B cell (primary cell): ENCODE measurements around the gene COL19A1. TPM values are rescaled to one million over a fixed set of nuclear protein-coding genes. Genes with fewer than 3 reads are reported as not detected.

Experiments used
- ATAC-seq: fragments of 200-7000 bp; cut with Tn5 transposase; one replicate; pipeline ENCODE4 v1.10.0; 2021; ENCODE audit warnings: low read depth, mild to moderate bottlenecking, moderate number of reproducible peaks, moderate library complexity
- CTCF ChIA-PET: fragments of 350-600 bp; sonication (Branson Sonifier 250); formaldehyde crosslinking; loops from one replicate; lab custom pipeline; 2021; ENCODE audit warnings: antibody characterized with exemption, inconsistent platforms; lab: Charles Lee
- POLR2A ChIA-PET: fragments of 350-600 bp; sonication (Branson Sonifier 250); formaldehyde crosslinking; loops from one replicate; lab custom pipeline; 2021; ENCODE audit warnings: antibody characterized with exemption; lab: Charles Lee
- DNase-seq: peaks from one replicate; pipeline ENCODE4 v3.0.0; 2013
- H2AFZ ChIP-seq: 2 replicates; pipeline ENCODE4 v1.6.1; 2012; ENCODE audit warnings: mild to moderate bottlenecking, low read depth, low read length; ENCODE audit not compliant: insufficient read depth, poor library complexity, severe bottlenecking
- H3K27ac ChIP-seq, 2 donors: 1 replicate in 1 of 2; 2 replicates in 1 of 2; pipeline ENCODE4 v1.5.1; 2012 to 2013; ENCODE audit warnings: low read length in 2 of 2, mild to moderate bottlenecking in 2 of 2, moderate library complexity in 1 of 2
- H3K27me3 ChIP-seq, 4 experiments: fragments of 200-600 bp in 1 of 4; sonication (generic) in 1 of 4; replicated peaks in 1 of 4; 1 replicate in 2 of 4; 2 replicates in 2 of 4; pipeline versions ENCODE4 v1.6.1 to v1.7.0; 2013 to 2016; ENCODE audit warnings: low read length in 3 of 4, mild to moderate bottlenecking in 2 of 4, mixed read lengths in 1 of 4, moderate library complexity in 1 of 4; ENCODE audit not compliant: insufficient read depth in 4 of 4, control insufficient read depth in 3 of 4; ENCODE audit errors: control extremely low read depth in 1 of 4
- H3K36me3 ChIP-seq, 2 experiments: replicated peaks in 1 of 2; 1 replicate in 1 of 2; 2 replicates in 1 of 2; pipeline versions ENCODE4 v1.6.1 to v1.7.1; 2013; ENCODE audit warnings: low read length in 1 of 2; ENCODE audit not compliant: insufficient read depth in 2 of 2, control insufficient read depth in 1 of 2; ENCODE audit errors: control extremely low read depth in 1 of 2, extremely low read depth in 1 of 2
- H3K4me1 ChIP-seq, 2 donors: fragments of 200-600 bp in 1 of 2; sonication (generic) in 1 of 2; 1 replicate in 1 of 2; 2 replicates in 1 of 2; pipeline versions ENCODE4 v1.5.1 to v1.6.1; 2013 to 2017; ENCODE audit warnings: low read length in 2 of 2; ENCODE audit not compliant: control insufficient read depth in 2 of 2, insufficient read depth in 2 of 2
- H3K4me2 ChIP-seq: replicated peaks from 2 replicates; pipeline ENCODE3; 2012; ENCODE audit warnings: mild to moderate bottlenecking, low read depth, low read length; ENCODE audit not compliant: poor library complexity, severe bottlenecking
- H3K4me3 ChIP-seq, 5 experiments: fragments of 200-600 bp in 1 of 5; sonication (generic) in 1 of 5; 1 replicate in 3 of 5; 2 replicates in 2 of 5; pipeline versions ENCODE4 v1.5.1 to v1.7.0; 2011 to 2016; ENCODE audit warnings: low read length in 4 of 5, mild to moderate bottlenecking in 4 of 5, low read depth in 2 of 5, control low read depth in 1 of 5, moderate library complexity in 1 of 5; ENCODE audit not compliant: insufficient read depth in 1 of 5; ENCODE audit errors: control extremely low read depth in 1 of 5, extremely low read depth in 1 of 5
- H3K79me2 ChIP-seq: fragments of 200-600 bp; sonication (generic); one replicate; pipeline ENCODE4 v1.6.0; 2016; ENCODE audit warnings: low read length; ENCODE audit not compliant: control insufficient read depth, insufficient read depth
- H3K9ac ChIP-seq: fragments of 200-600 bp; sonication (generic); 2 replicates; pipeline ENCODE4 v1.6.1; 2017; ENCODE audit warnings: mild to moderate bottlenecking, low read length, moderate library complexity
- H3K9me3 ChIP-seq, 3 donors: one replicate each; pipeline versions ENCODE4 v1.6.1 to v1.7.1; 2013; ENCODE audit warnings: low read length in 2 of 3; ENCODE audit not compliant: control insufficient read depth in 2 of 3, insufficient read depth in 1 of 3; ENCODE audit errors: control extremely low read depth in 1 of 3
- H4K20me1 ChIP-seq: 2 replicates; pipeline ENCODE4 v1.6.0; 2012; ENCODE audit warnings: mild to moderate bottlenecking, low read length; ENCODE audit not compliant: insufficient read depth, control insufficient read depth, poor library complexity, severe bottlenecking
- H3K27ac Mint-ChIP-seq: one replicate; pipeline ENCODE4 v1.8.0; 2021; ENCODE audit warnings: mixed read lengths
- H3K27me3 Mint-ChIP-seq: one replicate; pipeline ENCODE4 v1.8.0; 2021; ENCODE audit warnings: mixed read lengths
- H3K4me1 Mint-ChIP-seq: one replicate; pipeline ENCODE4 v1.8.0; 2021; ENCODE audit warnings: mixed read lengths
- H3K4me3 Mint-ChIP-seq: one replicate; pipeline ENCODE4 v1.8.0; 2021; ENCODE audit warnings: mixed read lengths
- H3K9me3 Mint-ChIP-seq: one replicate; pipeline ENCODE4 v1.8.0; 2022; ENCODE audit warnings: mixed read lengths; ENCODE audit not compliant: insufficient read depth
- EZH2 ChIP-seq: IDR thresholded peaks from 2 replicates; pipeline ENCODE4 v1.6.1; 2012; ENCODE audit warnings: borderline replicate concordance, low read depth, mild to moderate bottlenecking, moderate library complexity, low read length; ENCODE audit not compliant: insufficient read depth, poor library complexity, severe bottlenecking
- WGBS: methylation state at CpG from one replicate; pipeline ENCODE4 v1.1.5; 2013; ENCODE audit warnings: missing lambda C conversion rate; ENCODE audit not compliant: insufficient coverage; 5-methylcytosine and 5-hydroxymethylcytosine counted together
- intact Hi-C: fragments of 100-400 bp; cut with micrococcal nuclease; formaldehyde crosslinking; loops from one replicate; pipeline ENCODE4 v1.10.0; 2022
- polyA plus RNA-seq: library from polyadenylated mRNA; depleted of rRNA; stranded (reverse); fragments of >200 nt; gene quantifications from 2 replicates; pipeline ENCODE4 v1.2.3, GENCODE V29; 2012
- total RNA-seq, 2 donors: library from RNA; stranded (reverse); fragments of 120-200 nt in 1 of 2; gene quantifications; 1 replicate in 1 of 2; 2 replicates in 1 of 2; pipeline versions ENCODE4 v1.2.3 to v1.2.4, GENCODE V29; 2013 to 2022
- TF ChIP-seq, protein P1 (sequence below): fragments of 200-600 bp; IDR thresholded peaks from one replicate; pipeline ENCODE4 v1.8.0; 2022; ENCODE audit warnings: antibody characterized with exemption, mild to moderate bottlenecking

COL19A1 gene
- total and polyA plus RNA-seq, 2 donors (not counting 1 experiment from before 2014, with no cell fraction given) = 14.6 to 61.4 TPM

DNA sequence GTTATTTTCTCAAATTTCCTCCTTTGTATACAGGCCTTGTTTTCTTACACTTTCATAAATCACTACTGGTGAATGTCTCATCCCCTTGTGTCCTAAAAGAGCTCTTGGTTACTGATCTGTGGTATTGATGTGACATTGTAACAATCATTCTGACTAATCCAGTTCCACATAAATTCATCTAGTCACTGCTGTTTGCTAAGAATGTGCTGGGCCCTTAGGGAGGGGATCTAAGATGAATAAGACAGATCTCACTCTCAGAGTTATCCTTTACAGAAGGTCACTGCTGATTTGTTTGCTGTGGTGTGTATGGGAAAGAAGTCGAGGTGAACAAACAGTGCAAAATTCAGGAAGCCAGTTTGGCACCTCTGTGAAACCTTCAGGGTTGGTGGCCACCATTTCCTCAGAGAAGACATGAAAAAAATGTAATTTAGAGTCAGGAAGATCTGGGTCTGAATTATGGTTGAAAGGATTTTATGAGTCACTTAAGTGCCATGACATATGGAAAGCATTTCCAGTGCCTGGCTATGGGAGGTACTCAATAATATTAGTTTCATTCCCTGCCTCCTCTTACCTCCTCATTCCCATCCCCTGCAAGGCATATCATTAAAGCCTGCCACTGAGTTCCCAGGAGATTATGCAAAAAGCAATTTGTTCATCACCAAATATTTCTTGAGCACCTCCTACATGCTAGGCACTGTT, 314.7 kb downstream of the COL19A1 start:
- DNase-seq (no peak), ATAC-seq (no peak)
- no peak overlapping the region for H2AFZ ChIP-seq
- no peaks in the 10 kb centered on the region for H3K4me1 ChIP-seq
- WGBS = 71% methylated on average over 1 of the region's 1 CpG
- Mint-ChIP-seq H3K27me3 (no peaks in the 10 kb centered on the region), H3K4me1 (no peaks in the 10 kb centered on the region), H3K9me3 (no peaks in the 10 kb centered on the region), H3K27ac (no peak overlapping the region), H3K4me3 (no peak overlapping the region)
- TF ChIP-seq, protein P1, sequence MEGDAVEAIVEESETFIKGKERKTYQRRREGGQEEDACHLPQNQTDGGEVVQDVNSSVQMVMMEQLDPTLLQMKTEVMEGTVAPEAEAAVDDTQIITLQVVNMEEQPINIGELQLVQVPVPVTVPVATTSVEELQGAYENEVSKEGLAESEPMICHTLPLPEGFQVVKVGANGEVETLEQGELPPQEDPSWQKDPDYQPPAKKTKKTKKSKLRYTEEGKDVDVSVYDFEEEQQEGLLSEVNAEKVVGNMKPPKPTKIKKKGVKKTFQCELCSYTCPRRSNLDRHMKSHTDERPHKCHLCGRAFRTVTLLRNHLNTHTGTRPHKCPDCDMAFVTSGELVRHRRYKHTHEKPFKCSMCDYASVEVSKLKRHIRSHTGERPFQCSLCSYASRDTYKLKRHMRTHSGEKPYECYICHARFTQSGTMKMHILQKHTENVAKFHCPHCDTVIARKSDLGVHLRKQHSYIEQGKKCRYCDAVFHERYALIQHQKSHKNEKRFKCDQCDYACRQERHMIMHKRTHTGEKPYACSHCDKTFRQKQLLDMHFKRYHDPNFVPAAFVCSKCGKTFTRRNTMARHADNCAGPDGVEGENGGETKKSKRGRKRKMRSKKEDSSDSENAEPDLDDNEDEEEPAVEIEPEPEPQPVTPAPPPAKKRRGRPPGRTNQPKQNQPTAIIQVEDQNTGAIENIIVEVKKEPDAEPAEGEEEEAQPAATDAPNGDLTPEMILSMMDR = no peak
- TF ChIP-seq EZH2 = no peak
- H3K9me3 ChIP-seq = no peaks in the 10 kb centered on the region
- H3K36me3 ChIP-seq = peaks cover 12 to 71% of the 10 kb centered on the region in 2 experiments
- no peak overlapping the region for H3K9ac ChIP-seq
- H3K27me3 ChIP-seq = no peaks in the 10 kb centered on the region
- ChIA-PET POLR2A (no interaction called here), CTCF (no interaction called here)
- H3K4me3 ChIP-seq = no peak overlapping the region
- H4K20me1 ChIP-seq = no peaks in the 10 kb centered on the region
- H3K4me2 ChIP-seq = no peak overlapping the region
- intact Hi-C loops = no loop called here
- H3K79me2 ChIP-seq = no peaks in the 10 kb centered on the region
- H3K27ac ChIP-seq = no peak overlapping the region

DNA sequence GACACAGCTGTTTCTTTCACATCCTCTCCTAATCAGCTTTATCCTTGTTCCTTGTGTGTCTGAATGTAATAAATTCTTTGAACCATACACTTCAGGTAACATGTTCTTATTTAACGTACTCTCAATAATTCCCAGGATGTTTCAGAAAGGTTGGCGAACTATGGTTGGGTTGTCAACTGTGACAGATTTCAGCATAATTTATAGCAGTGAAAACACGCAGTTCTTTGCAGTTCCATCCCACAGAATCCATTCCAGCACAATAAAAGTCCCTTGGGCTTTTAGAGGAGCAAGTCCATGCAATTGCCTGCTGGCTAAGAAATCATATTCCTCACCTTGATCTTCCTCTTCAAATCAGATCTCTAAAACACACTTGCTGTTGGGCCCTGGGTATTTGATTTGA, 317.2 kb downstream of the COL19A1 start:
- H3K4me3 Mint-ChIP-seq = no peak overlapping the region
- no peaks in the 10 kb centered on the region for H3K27me3 Mint-ChIP-seq
- no peaks in the 10 kb centered on the region for H4K20me1 ChIP-seq
- no peak overlapping the region for H2AFZ ChIP-seq
- H3K9me3 ChIP-seq = no peaks in the 10 kb centered on the region
- ChIA-PET CTCF (no interaction called here), POLR2A (no interaction called here)
- H3K4me2 ChIP-seq = no peak overlapping the region
- H3K79me2 ChIP-seq = no peaks in the 10 kb centered on the region
- H3K4me1 ChIP-seq = no peaks in the 10 kb centered on the region
- H3K27ac ChIP-seq = no peak overlapping the region
- peaks cover 10 to 70% of the 10 kb centered on the region in 2 experiments for H3K36me3 ChIP-seq
- WGBS = 50% methylated on average over 1 of the region's 3 CpGs
- no peak overlapping the region for H3K4me3 ChIP-seq
- ATAC-seq (no peak), DNase-seq (no peak)
- intact Hi-C loops = no loop called here
- H3K9me3 Mint-ChIP-seq = no peaks in the 10 kb centered on the region
- no peaks in the 10 kb centered on the region for H3K4me1 Mint-ChIP-seq
- no peaks in the 10 kb centered on the region for H3K27me3 ChIP-seq
- TF ChIP-seq, protein P1 = no peak
- no peak for TF ChIP-seq EZH2
- no peak overlapping the region for H3K27ac Mint-ChIP-seq
- no peak overlapping the region for H3K9ac ChIP-seq
